CD8-positive, alpha-beta memory T cell (primary cell): Measurements from ENCODE around the gene IL15. TPM values are rescaled to one million over a fixed set of nuclear protein-coding genes. Genes with fewer than 3 reads are reported as not detected.
A peak's percentile ranks its signal among the peaks of the same experiment; 100 is the strongest.
"Not testable (repeated sequence)": the region's sequence is repeated elsewhere in the genome, so short reads cannot be mapped to it uniquely, and the experiment has no call there.

Experiments used
- CTCF ChIA-PET: fragments of 350-600 bp; sonication (Branson Sonifier 250); formaldehyde crosslinking; loops from one replicate; lab custom pipeline; 2021; ENCODE audit warnings: antibody characterized with exemption; lab: Charles Lee
- POLR2A ChIA-PET: fragments of 350-600 bp; sonication (Branson Sonifier 250); formaldehyde crosslinking; loops from one replicate; lab custom pipeline; 2021; ENCODE audit warnings: antibody characterized with exemption; lab: Charles Lee
- DNase-seq, 5 donors: peaks; one replicate each; pipeline versions ENCODE4 v3.0.0 to v3.0.0-alpha.2; 2020 to 2022; ENCODE audit warnings: mixed read lengths in 1 of 5
- H3K27ac ChIP-seq: one replicate; pipeline ENCODE4 v1.7.0; 2013; ENCODE audit warnings: low read depth, mild to moderate bottlenecking, low read length, moderate library complexity
- H3K27me3 ChIP-seq: 2 replicates; pipeline ENCODE4 v1.7.0; 2013; ENCODE audit warnings: low read length, mild to moderate bottlenecking; ENCODE audit not compliant: insufficient read depth, poor library complexity, severe bottlenecking
- H3K36me3 ChIP-seq: 2 replicates; pipeline ENCODE4 v1.7.0; 2013; ENCODE audit warnings: mild to moderate bottlenecking, low read length, moderate library complexity; ENCODE audit not compliant: insufficient read depth
- H3K4me1 ChIP-seq: 2 replicates; pipeline ENCODE4 v1.7.0; 2013; ENCODE audit warnings: mild to moderate bottlenecking, low read length, moderate library complexity; ENCODE audit not compliant: insufficient read depth
- H3K4me3 ChIP-seq: 2 replicates; pipeline ENCODE4 v1.7.0; 2013; ENCODE audit warnings: mild to moderate bottlenecking, low read length
- H3K9me3 ChIP-seq: 2 replicates; pipeline ENCODE4 v1.7.0; 2013; ENCODE audit warnings: mild to moderate bottlenecking, low read length
- H3K27ac Mint-ChIP-seq, 8 donors: one replicate each; pipeline ENCODE4 v1.8.0; 2020 to 2021; ENCODE audit warnings: mixed read lengths in 8 of 8, mild to moderate bottlenecking in 6 of 8, inconsistent platforms in 3 of 8, moderate library complexity in 3 of 8
- H3K27me3 Mint-ChIP-seq, 2 donors: one replicate each; pipeline ENCODE4 v1.8.0; 2020 to 2021; ENCODE audit warnings: mixed read lengths in 2 of 2, mild to moderate bottlenecking in 1 of 2, moderate library complexity in 1 of 2
- H3K36me3 Mint-ChIP-seq, 3 donors: one replicate each; pipeline ENCODE4 v1.8.0; 2020 to 2021; ENCODE audit warnings: mixed read lengths in 3 of 3, inconsistent platforms in 1 of 3, mild to moderate bottlenecking in 1 of 3
- H3K4me1 Mint-ChIP-seq, 3 donors: one replicate each; pipeline ENCODE4 v1.8.0; 2020 to 2021; ENCODE audit warnings: mixed read lengths in 3 of 3, inconsistent platforms in 1 of 3, mild to moderate bottlenecking in 1 of 3
- H3K4me3 Mint-ChIP-seq, 7 donors: one replicate each; pipeline ENCODE4 v1.8.0; 2020 to 2021; ENCODE audit warnings: mixed read lengths in 7 of 7, mild to moderate bottlenecking in 6 of 7, moderate library complexity in 4 of 7, inconsistent platforms in 2 of 7
- H3K9me3 Mint-ChIP-seq, 5 donors: one replicate each; pipeline ENCODE4 v1.8.0; 2020 to 2022; ENCODE audit warnings: mixed read lengths in 5 of 5, mild to moderate bottlenecking in 3 of 5, moderate library complexity in 2 of 5, inconsistent platforms in 1 of 5
- polyA plus RNA-seq: library from polyadenylated mRNA; unstranded; fragments of 300-500 nt; fragmentation: Illumina TruSeq; gene quantifications from one replicate; pipeline ENCODE4 v1.2.3, GENCODE V29; 2021
- total RNA-seq, 2 experiments: library from RNA; stranded (reverse); gene quantifications; one replicate each; pipeline ENCODE4 v1.2.3, GENCODE V29; 2021

The IL15 gene
- total and polyA plus RNA-seq, 3 experiments from 2014 or later, result 0.70 to 3.8 (median 1.0) TPM

DNA sequence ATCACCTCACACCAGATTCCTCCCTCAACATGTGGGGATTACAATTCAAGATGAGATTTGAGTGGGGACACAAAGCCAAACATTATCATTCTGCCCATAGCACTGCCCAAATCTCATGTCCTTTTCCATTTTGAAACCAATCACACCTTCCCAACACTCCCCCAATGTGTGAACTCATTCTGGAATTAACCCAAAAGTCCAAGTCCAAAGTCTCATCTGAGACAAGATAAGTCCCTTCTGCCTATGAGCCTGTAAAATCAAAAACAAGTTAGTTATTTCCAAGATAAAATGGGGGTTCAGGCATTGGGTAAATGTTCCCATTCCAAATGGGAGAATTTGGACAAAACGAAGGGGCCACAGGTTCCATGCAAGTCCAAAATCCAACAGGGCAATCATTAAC is 54.9 kb downstream of the IL15 start:
- peak overlapping the region in 1 of 8 donors; percentile 6 for H3K27ac Mint-ChIP-seq
- H3K36me3 ChIP-seq, H3K4me1 Mint-ChIP-seq, H3K27ac ChIP-seq, H3K4me3 Mint-ChIP-seq, H3K4me1 ChIP-seq, H3K4me3 ChIP-seq, POLR2A ChIA-PET, DNase-seq, H3K27me3 Mint-ChIP-seq, H3K9me3 ChIP-seq, CTCF ChIA-PET, H3K27me3 ChIP-seq, H3K9me3 Mint-ChIP-seq: not testable (repeated sequence)
- peaks cover 5 to 11% (median 9%) of the 10 kb centered on the region in 3 donors for H3K36me3 Mint-ChIP-seq

GRCh38 chr4:141692081-141692480 is 55.7 kb downstream of the IL15 start:
- Histone ChIP-seq H3K36me3 (no peaks in the 10 kb centered on the region), H3K9me3 (no peaks in the 10 kb centered on the region), H3K27ac (no peak overlapping the region), H3K4me1 (no peaks in the 10 kb centered on the region), H3K27me3 (no peaks in the 10 kb centered on the region), H3K4me3 (no peak overlapping the region)
- Mint-ChIP-seq H3K4me1 (no peaks in the 10 kb centered on the region), H3K4me3 (no peak overlapping the region), H3K36me3 (peaks cover 6 to 11% (median 9%) of the 10 kb centered on the region in 3 donors), H3K9me3 (no peaks in the 10 kb centered on the region), H3K27ac (peak overlapping the region in 1 of 8 donors; percentile 10), H3K27me3 (no peaks in the 10 kb centered on the region)
- ChIA-PET CTCF (no interaction called here), POLR2A (no interaction called here)
- DNase-seq, result no peak

DNA sequence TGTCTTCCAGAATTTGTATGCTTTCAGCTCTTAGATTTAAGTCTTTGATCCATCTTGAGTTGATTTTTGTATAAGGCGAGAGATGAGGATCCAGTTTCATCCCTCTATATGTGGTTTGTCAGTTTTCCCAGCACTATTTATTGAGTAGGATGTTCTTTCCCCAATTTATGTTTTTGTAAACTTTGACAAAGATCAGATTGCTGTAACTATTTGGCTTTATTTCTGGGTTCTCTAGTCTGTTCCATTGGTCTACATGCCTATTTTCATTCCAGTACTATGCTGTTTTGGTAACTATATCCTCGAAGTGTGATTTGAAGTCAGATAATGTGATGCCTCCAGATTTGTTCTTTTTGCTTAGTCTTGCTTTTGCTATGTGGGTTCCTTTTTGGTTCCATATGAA is 60.7 kb downstream of the IL15 start:
- H3K36me3 Mint-ChIP-seq, result peaks cover 0 to 9% (median 5%) of the 10 kb centered on the region in 3 donors
- no peak overlapping the region for H3K4me3 ChIP-seq
- H3K27me3 Mint-ChIP-seq, result no peaks in the 10 kb centered on the region
- H3K27ac Mint-ChIP-seq, result no peak overlapping the region
- no peak overlapping the region for H3K4me3 Mint-ChIP-seq
- no peak overlapping the region for H3K27ac ChIP-seq
- no peaks in the 10 kb centered on the region for H3K9me3 Mint-ChIP-seq
- POLR2A ChIA-PET, result no interaction called here
- H3K4me1 ChIP-seq, result no peaks in the 10 kb centered on the region
- peaks cover 11 to 24% (median 11%) of the 10 kb centered on the region in 3 donors for H3K4me1 Mint-ChIP-seq
- CTCF ChIA-PET, result interaction anchor here (0.8 kb wide), 1 partner anchor 10 kb away, joined by 3 read pairs; no protein-coding TSS in a partner anchor
- no peaks in the 10 kb centered on the region for H3K9me3 ChIP-seq
- DNase-seq, result no peak
- no peaks in the 10 kb centered on the region for H3K27me3 ChIP-seq
- no peaks in the 10 kb centered on the region for H3K36me3 ChIP-seq

- POLR2A ChIA-PET, result no interaction called here
- H3K4me1 Mint-ChIP-seq, result peaks cover 34 to 68% (median 41%) of the 10 kb centered on the region in 3 donors
- H3K4me1 ChIP-seq, result no peaks in the 10 kb centered on the region
These were observed 66.2 kb downstream of the IL15 start for GRCh38 chr4:141702472-141703182.

GRCh38 chr4:141703497-141703896 is 67.1 kb downstream of the IL15 start:
- CTCF ChIA-PET, result no interaction called here
- Mint-ChIP-seq H3K27ac (no peak overlapping the region), H3K4me3 (no peak overlapping the region), H3K36me3 (peaks cover 0 to 12% (median 2%) of the 10 kb centered on the region in 3 donors), H3K4me1 (peaks cover 36 to 67% (median 40%) of the 10 kb centered on the region in 3 donors), H3K9me3 (peaks cover 2 to 16% (median 15%) of the 10 kb centered on the region in 5 donors), H3K27me3 (peaks cover 0 to 3% of the 10 kb centered on the region in 2 donors)
- POLR2A ChIA-PET, result no interaction called here
- Histone ChIP-seq H3K4me1 (no peaks in the 10 kb centered on the region), H3K27ac (no peak overlapping the region), H3K9me3 (peaks cover 5% of the 10 kb centered on the region), H3K27me3 (no peaks in the 10 kb centered on the region), H3K36me3 (no peaks in the 10 kb centered on the region), H3K4me3 (no peak overlapping the region)
- DNase-seq, result no peak

More at GRCh38 chr4:141702472-141703182, 66.2 kb downstream of the IL15 start:
- H3K27ac Mint-ChIP-seq, result peak overlapping the region in 3 of 8 donors; percentile 6 to 47 (median 43)
- DNase-seq, result no peak
- Histone ChIP-seq H3K27ac (no peak overlapping the region), H3K36me3 (no peaks in the 10 kb centered on the region), H3K9me3 (peaks cover 5% of the 10 kb centered on the region), H3K4me3 (no peak overlapping the region), H3K27me3 (no peaks in the 10 kb centered on the region)
- CTCF ChIA-PET, result no interaction called here
- no peak overlapping the region for H3K4me3 Mint-ChIP-seq
- H3K27me3 Mint-ChIP-seq, result peaks cover 0 to 3% of the 10 kb centered on the region in 2 donors
- H3K9me3 Mint-ChIP-seq, result peaks cover 2 to 15% (median 10%) of the 10 kb centered on the region in 5 donors
- peaks cover 0 to 8% (median 1%) of the 10 kb centered on the region in 3 donors for H3K36me3 Mint-ChIP-seq

- H3K27ac ChIP-seq, result no peak overlapping the region
- DNase-seq, result no peak
- H3K9me3 Mint-ChIP-seq, result peaks cover 2 to 19% (median 15%) of the 10 kb centered on the region in 5 donors
- H3K27me3 Mint-ChIP-seq, result peaks cover 0 to 3% of the 10 kb centered on the region in 2 donors
- H3K36me3 ChIP-seq, result no peaks in the 10 kb centered on the region
- H3K4me1 Mint-ChIP-seq, result peaks cover 28 to 56% (median 34%) of the 10 kb centered on the region in 3 donors
- H3K36me3 Mint-ChIP-seq, result peaks cover 0 to 14% (median 4%) of the 10 kb centered on the region in 3 donors
- POLR2A ChIA-PET, result no interaction called here
- CTCF ChIA-PET, result no interaction called here
- H3K4me1 ChIP-seq, result no peaks in the 10 kb centered on the region
- H3K27ac Mint-ChIP-seq, result peak overlapping the region in 3 of 8 donors; percentile 9 to 74 (median 32)
- no peaks in the 10 kb centered on the region for H3K27me3 ChIP-seq
- peak overlapping the region in 2 of 7 donors; percentile 8 to 9 for H3K4me3 Mint-ChIP-seq
- peaks cover 5% of the 10 kb centered on the region for H3K9me3 ChIP-seq
- H3K4me3 ChIP-seq, result no peak overlapping the region
These were observed 68.8 kb downstream of the IL15 start for GRCh38 chr4:141705048-141705746.

DNA sequence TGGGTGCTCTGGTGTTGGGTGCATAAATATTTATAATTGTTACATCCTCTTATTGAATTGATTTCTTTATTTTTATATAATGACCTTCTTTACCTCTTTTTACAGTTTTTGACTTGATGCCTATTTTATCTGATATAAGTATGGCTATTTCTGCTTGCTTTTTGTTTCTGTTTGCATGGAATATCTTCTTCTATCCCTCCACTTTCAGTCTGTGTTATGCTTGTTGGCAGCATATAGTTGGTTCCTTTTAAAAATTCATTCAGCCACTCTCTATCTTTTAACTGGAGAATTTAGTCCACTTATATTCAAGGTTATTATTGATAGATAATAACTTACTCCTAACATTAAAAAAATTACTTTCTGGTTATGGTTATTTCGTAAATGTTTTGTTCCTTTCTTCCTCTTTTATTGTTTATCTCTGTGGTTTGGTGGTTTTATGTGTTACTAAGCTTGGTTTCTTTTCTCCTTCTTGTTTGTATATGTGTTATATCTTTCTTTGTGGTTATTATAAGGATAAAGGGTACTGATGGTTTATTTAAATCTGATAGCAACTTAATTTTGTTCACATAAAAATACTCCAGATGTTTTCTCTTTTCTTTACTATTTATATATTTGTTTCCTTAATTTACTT is 69.5 kb downstream of the IL15 start:
- ChIA-PET POLR2A (no interaction called here), CTCF (no interaction called here)
- Histone ChIP-seq H3K27ac (no peak overlapping the region), H3K9me3 (peaks cover 5% of the 10 kb centered on the region), H3K4me3 (no peak overlapping the region), H3K36me3 (no peaks in the 10 kb centered on the region), H3K4me1 (no peaks in the 10 kb centered on the region), H3K27me3 (no peaks in the 10 kb centered on the region)
- H3K4me1 Mint-ChIP-seq, result peaks cover 26 to 52% (median 34%) of the 10 kb centered on the region in 3 donors
- H3K36me3 Mint-ChIP-seq, result peaks cover 0 to 17% (median 6%) of the 10 kb centered on the region in 3 donors
- DNase-seq, result peak in 1 of 5 donors; percentile 0
- peaks cover 0 to 3% of the 10 kb centered on the region in 2 donors for H3K27me3 Mint-ChIP-seq
- peak overlapping the region in 3 of 8 donors; percentile 3 to 79 (median 9) for H3K27ac Mint-ChIP-seq
- peak overlapping the region in 5 of 7 donors; percentile 4 to 48 (median 20) for H3K4me3 Mint-ChIP-seq
- H3K9me3 Mint-ChIP-seq, result peaks cover 2 to 19% (median 15%) of the 10 kb centered on the region in 5 donors
